ENCODE measurements around the gene CDCA5.

The CDCA5 gene

GRCh38 chr11:65083834-65084597 is at the start of gene CDCA5, which contains the start of gene ZFPL1:
TSS of gene CDCA5 (minus strand) at chr11:65084040. CDS start at chr11:65083978, 62 bp downstream.
TSS of gene ZFPL1 (plus strand) at chr11:65084222. CDS start at chr11:65084699, 477 bp downstream.
- peak; percentile 94 for DNase-seq

- peak; percentile 47 for DNase-seq
Observed at GRCh38 chr11:65132988-65133700, 49.3 kb upstream of the CDCA5 start.

- no peak for DNase-seq
Observed at GRCh38 chr11:65132238-65132987, 48.6 kb upstream of the CDCA5 start.

GRCh38 chr11:65131895-65132237 is 48.0 kb upstream of the CDCA5 start:
- no peak for DNase-seq

GRCh38 chr11:65131417-65131776 is 47.6 kb upstream of the CDCA5 start:
- DNase-seq: no peak

- no peak for DNase-seq
Observed at GRCh38 chr11:65130631-65131416, 47.0 kb upstream of the CDCA5 start.

- no peak for DNase-seq
Observed at GRCh38 chr11:65129649-65130441, 46.0 kb upstream of the CDCA5 start.

- DNase-seq: no peak
Observed at GRCh38 chr11:65128182-65129145, 44.6 kb upstream of the CDCA5 start.

GRCh38 chr11:65127473-65128181 is 43.8 kb upstream of the CDCA5 start:
- DNase-seq: no peak

- no peak for DNase-seq
Observed at GRCh38 chr11:65126624-65127274, 42.9 kb upstream of the CDCA5 start.

GRCh38 chr11:65125197-65126056 is 41.6 kb upstream of the CDCA5 start:
- DNase-seq: no peak

- DNase-seq: no peak
Observed at GRCh38 chr11:65124480-65125196, 40.8 kb upstream of the CDCA5 start.

- DNase-seq: peak; percentile 99
Observed at GRCh38 chr11:65121865-65122696, 38.2 kb upstream of the CDCA5 start, which contains the start of the genes FAU and MRPL49. TSS of gene FAU (minus strand) at chr11:65122134. CDS start at chr11:65121813, 321 bp downstream. TSS of gene MRPL49 (plus strand) at chr11:65122321. CDS start at chr11:65122347, 26 bp downstream.

GRCh38 chr11:65121447-65121864 is 37.6 kb upstream of the CDCA5 start:
- no peak for DNase-seq

- DNase-seq: no peak
Observed at GRCh38 chr11:65120831-65121230, 37.0 kb upstream of the CDCA5 start.

- no peak for DNase-seq
Observed at GRCh38 chr11:65119670-65119995, 35.8 kb upstream of the CDCA5 start.
